ENCODE results near the gene SLC26A1.

Gene SLC26A1

DNA sequence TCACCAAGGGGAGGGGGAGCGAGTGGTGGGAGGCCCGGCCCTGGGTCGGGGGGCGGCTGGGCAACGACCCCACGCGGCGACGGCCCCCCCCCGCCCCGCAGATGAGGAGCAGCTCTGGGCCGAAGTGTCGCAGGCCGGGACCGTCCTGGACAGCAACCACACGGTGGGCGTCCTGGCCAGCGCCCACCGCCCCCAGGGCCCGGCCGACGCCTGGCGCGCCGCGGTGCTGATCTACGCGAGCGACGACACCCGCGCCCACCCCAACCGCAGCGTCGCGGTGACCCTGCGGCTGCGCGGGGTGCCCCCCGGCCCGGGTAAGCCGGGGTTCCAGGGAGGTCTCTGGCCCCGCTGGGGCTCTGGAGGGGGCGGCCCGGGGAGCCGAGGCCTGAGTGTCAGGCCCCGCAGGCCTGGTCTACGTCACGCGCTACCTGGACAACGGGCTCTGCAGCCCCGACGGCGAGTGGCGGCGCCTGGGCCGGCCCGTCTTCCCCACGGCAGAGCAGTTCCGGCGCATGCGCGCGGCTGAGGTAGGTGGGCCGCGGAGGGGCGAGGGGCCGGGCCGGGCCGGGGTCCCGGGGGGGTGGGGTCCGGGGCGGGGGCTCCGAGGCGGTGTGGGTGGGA is 9.5 kb upstream of the SLC26A1 start:
- no peaks in the 10 kb centered on the region for H4K20me1 ChIP-seq (ENCODE audit: insufficient read depth, low read length)
- H3K79me2 ChIP-seq (ENCODE audit: low read length), result no peaks in the 10 kb centered on the region
- H2AFZ ChIP-seq (ENCODE audit: low read length), result no peak overlapping the region
- no peaks in the 10 kb centered on the region for H3K27me3 ChIP-seq (replicated peaks; ENCODE audit: insufficient read depth, low read length)
- H3K9me3 ChIP-seq (replicated peaks; ENCODE audit: insufficient read depth, low read length), result no peaks in the 10 kb centered on the region
- no peak overlapping the region for H3K27ac ChIP-seq (ENCODE audit: low read length)
- H3K4me2 ChIP-seq (ENCODE audit: low read depth, low read length), result no peak overlapping the region
- H3K4me3 ChIP-seq (ENCODE audit: low read length), result no peak overlapping the region
- TF ChIP-seq EZH2 (optimal IDR thresholded peaks at IDR 0.05; ENCODE audit: low read depth, low read length) (no peak), CTCF (IDR thresholded peaks at IDR 0.05; ENCODE audit: low read length) (no peak), EZH2phosphoT487 (IDR thresholded peaks at IDR 0.05; ENCODE audit: low read length) (no peak)
- H3K4me1 ChIP-seq (ENCODE audit: low read length), result no peaks in the 10 kb centered on the region
- H3K9ac ChIP-seq (ENCODE audit: low read length), result no peak overlapping the region
- H3F3A ChIP-seq (ENCODE audit: insufficient read depth, low read length), result no peaks in the 10 kb centered on the region
- H3K36me3 ChIP-seq (replicated peaks; ENCODE audit: insufficient read depth, low read length), result no peaks in the 10 kb centered on the region
- no peaks in the 10 kb centered on the region for H3K9me2 ChIP-seq (replicated peaks; ENCODE audit: insufficient read depth, low read length)
- DNase-seq, result no peak

DNA sequence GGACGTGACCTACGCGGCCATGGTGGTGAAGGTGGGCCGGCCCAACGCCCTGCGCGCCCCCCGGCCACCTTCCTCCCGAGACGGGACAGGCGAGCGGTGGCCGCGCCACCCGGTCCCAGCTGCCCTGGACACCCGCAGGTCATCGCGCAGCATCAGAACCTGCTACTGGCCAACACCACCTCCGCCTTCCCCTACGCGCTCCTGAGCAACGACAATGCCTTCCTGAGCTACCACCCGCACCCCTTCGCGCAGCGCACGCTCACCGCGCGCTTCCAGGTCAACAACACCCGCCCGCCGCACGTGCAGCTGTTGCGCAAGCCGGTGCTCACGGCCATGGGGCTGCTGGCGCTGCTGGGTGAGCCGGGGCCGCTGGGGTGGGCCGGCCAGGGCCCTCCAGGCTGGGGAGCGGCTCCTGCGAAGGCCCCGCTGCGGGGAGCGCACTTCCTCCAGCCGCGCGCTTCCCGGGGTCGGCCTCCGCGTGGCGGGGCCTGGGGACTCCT is 9.0 kb upstream of the SLC26A1 start:
- H3K9ac ChIP-seq (ENCODE audit: low read length), result no peak overlapping the region
- H3K27ac ChIP-seq (ENCODE audit: low read length), result no peak overlapping the region
- no peaks in the 10 kb centered on the region for H3K4me1 ChIP-seq (ENCODE audit: low read length)
- no peaks in the 10 kb centered on the region for H3K36me3 ChIP-seq (replicated peaks; ENCODE audit: insufficient read depth, low read length)
- DNase-seq, result no peak
- H3K9me3 ChIP-seq (replicated peaks; ENCODE audit: insufficient read depth, low read length), result no peaks in the 10 kb centered on the region
- no peaks in the 10 kb centered on the region for H3K9me2 ChIP-seq (replicated peaks; ENCODE audit: insufficient read depth, low read length)
- TF ChIP-seq EZH2 (optimal IDR thresholded peaks at IDR 0.05; ENCODE audit: low read depth, low read length) (no peak), CTCF (IDR thresholded peaks at IDR 0.05; ENCODE audit: low read length) (no peak), EZH2phosphoT487 (IDR thresholded peaks at IDR 0.05; ENCODE audit: low read length) (no peak)
- H3K79me2 ChIP-seq (ENCODE audit: low read length), result no peaks in the 10 kb centered on the region
- no peak overlapping the region for H3K4me2 ChIP-seq (ENCODE audit: low read depth, low read length)
- H3F3A ChIP-seq (ENCODE audit: insufficient read depth, low read length), result no peaks in the 10 kb centered on the region
- H3K4me3 ChIP-seq (ENCODE audit: low read length), result no peak overlapping the region
- H3K27me3 ChIP-seq (replicated peaks; ENCODE audit: insufficient read depth, low read length), result no peaks in the 10 kb centered on the region
- no peaks in the 10 kb centered on the region for H4K20me1 ChIP-seq (ENCODE audit: insufficient read depth, low read length)
- no peak overlapping the region for H2AFZ ChIP-seq (ENCODE audit: low read length)

DNA sequence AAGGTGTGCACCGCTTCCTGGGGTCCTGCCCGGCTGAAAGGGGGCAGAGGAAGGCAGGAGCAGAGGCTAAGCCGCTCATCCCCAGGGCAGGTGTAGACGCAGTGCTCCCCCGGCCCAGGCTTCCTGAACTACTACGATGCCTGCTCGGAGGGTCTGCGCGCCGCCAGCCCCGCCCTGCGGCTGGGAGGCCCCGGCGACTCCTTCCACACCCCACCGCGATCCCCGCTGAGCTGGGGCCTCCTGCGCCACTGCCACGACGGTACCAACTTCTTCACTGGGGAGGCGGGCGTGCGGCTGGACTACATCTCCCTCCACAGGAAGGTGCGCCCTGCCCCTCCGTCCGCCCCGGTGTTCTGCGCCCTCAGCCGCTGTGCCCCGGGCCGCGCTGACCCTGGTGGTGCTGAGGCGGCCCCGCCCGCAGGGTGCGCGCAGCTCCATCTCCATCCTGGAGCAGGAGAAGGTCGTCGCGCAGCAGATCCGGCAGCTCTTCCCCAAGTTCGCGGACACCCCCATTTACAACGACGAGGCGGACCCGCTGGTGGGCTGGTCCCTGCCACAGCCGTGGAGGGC is 8.4 kb upstream of the SLC26A1 start:
- TF ChIP-seq CTCF (IDR thresholded peaks at IDR 0.05; ENCODE audit: low read length) (no peak), EZH2 (optimal IDR thresholded peaks at IDR 0.05; ENCODE audit: low read depth, low read length) (no peak), EZH2phosphoT487 (IDR thresholded peaks at IDR 0.05; ENCODE audit: low read length) (no peak)
- Histone ChIP-seq H3K36me3 (replicated peaks; ENCODE audit: insufficient read depth, low read length) (no peaks in the 10 kb centered on the region), H3K4me2 (ENCODE audit: low read depth, low read length) (no peak overlapping the region), H3K9me2 (replicated peaks; ENCODE audit: insufficient read depth, low read length) (no peaks in the 10 kb centered on the region), H2AFZ (ENCODE audit: low read length) (no peak overlapping the region), H3K4me3 (ENCODE audit: low read length) (no peak overlapping the region), H3K27ac (ENCODE audit: low read length) (no peak overlapping the region), H3K4me1 (ENCODE audit: low read length) (no peaks in the 10 kb centered on the region), H3K79me2 (ENCODE audit: low read length) (no peaks in the 10 kb centered on the region), H3K9me3 (replicated peaks; ENCODE audit: insufficient read depth, low read length) (no peaks in the 10 kb centered on the region), H3K9ac (ENCODE audit: low read length) (no peak overlapping the region), H3F3A (ENCODE audit: insufficient read depth, low read length) (no peaks in the 10 kb centered on the region), H4K20me1 (ENCODE audit: insufficient read depth, low read length) (no peaks in the 10 kb centered on the region), H3K27me3 (replicated peaks; ENCODE audit: insufficient read depth, low read length) (no peaks in the 10 kb centered on the region)
- DNase-seq, result no peak

Data from MM.1S (cell line).